HTR-8/SVneo (cell line): ENCODE results near the gene ADRA2B.
"Not testable (repeated sequence)": the region's sequence is repeated elsewhere in the genome, so short reads cannot be mapped to it uniquely, and the experiment has no call there.

Experiments
- DNase-seq: peaks from one replicate; pipeline ENCODE4 v3.0.0; 2011; ENCODE audit warnings: low spot score, mixed read lengths; ENCODE audit not compliant: insufficient read length
- FAIRE-seq: peaks from 2 replicates; lab custom pipeline; 2011; peaks lifted over from hg19 to GRCh38; lab: Jason Lieb, UNC

Gene ADRA2B

GRCh38 chr2:96116424-96116878 lies at the start of gene ADRA2B:
TSS of gene ADRA2B (minus strand) at chr2:96116571. CDS start at chr2:96116149, 422 bp downstream.
- DNase-seq (no peak), FAIRE-seq (peak; percentile 60)

GRCh38 chr2:96164459-96165184 lies 48.3 kb upstream of the ADRA2B start:
- FAIRE-seq = no peak
- no peak for DNase-seq

DNA sequence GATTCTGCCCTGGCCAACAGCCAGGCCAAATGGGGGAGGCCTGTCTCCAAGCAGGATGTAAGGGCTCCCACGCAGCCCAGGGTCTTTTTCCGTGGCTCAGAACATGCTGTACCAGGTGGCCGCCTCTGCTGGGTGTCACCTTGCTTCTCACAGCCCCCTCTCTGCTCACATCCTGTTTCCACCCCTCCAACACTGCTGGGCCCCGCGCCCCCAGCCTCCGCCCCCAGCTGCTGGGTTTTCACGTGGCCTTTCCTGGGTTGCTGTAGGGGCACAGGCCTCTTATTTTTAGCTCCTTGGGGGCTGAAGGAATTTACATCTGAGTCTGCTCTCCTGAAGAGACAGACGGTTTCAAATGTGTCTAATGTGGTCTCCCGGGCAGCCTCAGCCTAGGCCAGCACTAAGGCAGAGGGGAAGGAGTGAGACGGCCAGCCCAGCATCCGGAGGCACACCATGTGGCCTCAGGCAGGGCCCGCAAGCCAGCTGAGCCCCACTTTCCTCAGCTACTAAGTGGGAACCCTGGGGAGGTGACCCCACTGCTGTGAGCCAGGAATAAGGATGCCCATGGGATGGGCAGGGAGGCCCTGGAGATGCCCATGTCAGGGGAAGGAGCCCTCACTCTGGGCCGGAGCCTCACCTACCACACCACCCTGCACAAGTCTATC lies 47.5 kb upstream of the ADRA2B start:
- FAIRE-seq (no peak), DNase-seq (no peak)

GRCh38 chr2:96163415-96163767 lies 47.0 kb upstream of the ADRA2B start:
- FAIRE-seq = peak; percentile 46
- no peak for DNase-seq

GRCh38 chr2:96161898-96162297 lies 45.5 kb upstream of the ADRA2B start:
- FAIRE-seq = no peak
- DNase-seq = no peak

- FAIRE-seq, DNase-seq: not testable (repeated sequence)
These were observed 44.0 kb upstream of the ADRA2B start for GRCh38 chr2:96160366-96160765.

DNA sequence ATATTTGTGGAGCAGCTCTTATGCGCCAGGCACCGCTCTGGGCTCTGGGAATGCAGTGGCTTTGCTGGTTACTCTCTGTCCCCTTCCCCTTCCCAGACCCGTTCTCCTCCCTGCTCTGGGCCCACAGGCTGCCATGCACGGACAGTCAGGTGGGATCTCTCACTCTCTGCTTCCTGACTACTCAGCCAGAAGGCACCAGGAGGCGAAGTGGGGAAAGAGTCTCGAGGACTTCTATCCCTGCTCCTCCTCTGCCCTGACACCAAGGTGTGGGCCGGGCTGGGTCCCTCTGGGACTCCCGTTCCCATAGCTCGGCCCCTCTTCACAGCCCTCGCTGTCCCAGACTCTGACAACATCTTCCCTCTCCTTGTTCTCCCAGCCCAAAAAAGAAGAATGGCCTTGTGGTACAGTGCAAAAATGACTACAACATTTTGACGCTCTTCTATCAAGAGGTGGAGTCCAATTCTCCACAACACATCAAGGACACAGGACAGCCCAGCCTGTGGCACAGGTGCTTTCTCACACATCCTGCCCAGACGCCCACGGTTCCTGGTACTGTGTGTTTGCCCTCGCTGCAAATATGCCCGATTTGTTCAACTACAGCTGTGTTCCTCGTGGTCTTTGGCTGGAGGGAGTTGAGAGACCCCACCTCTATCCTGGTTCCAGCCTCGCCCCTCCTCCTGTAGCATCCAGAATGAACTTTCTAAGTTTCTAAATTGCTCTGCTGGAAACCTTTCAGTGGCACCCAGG lies 42.9 kb upstream of the ADRA2B start:
- FAIRE-seq = no peak
- DNase-seq = no peak

DNA sequence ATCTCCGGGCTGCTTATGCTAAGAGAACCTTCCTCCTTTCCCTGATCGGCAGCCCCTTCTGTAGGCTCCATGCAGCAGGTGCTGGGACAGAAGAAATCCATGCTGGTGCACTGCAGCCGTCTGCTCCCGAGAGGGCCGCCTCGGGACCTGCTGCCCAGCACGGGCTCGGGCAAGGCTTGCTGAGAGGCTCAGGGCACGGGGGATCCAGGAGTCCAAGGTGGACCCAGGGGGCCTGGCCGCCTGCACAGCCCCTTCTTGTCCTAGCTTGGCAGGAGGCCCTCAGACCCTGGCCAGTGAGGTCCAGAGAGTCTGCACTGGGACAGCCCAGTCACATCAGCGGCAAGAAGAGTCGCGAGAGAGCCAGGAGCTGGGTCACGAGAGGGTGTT lies 42.2 kb upstream of the ADRA2B start:
- DNase-seq = no peak
- no peak for FAIRE-seq

GRCh38 chr2:96157649-96158553 lies 41.5 kb upstream of the ADRA2B start:
- DNase-seq (no peak), FAIRE-seq (no peak)

DNA sequence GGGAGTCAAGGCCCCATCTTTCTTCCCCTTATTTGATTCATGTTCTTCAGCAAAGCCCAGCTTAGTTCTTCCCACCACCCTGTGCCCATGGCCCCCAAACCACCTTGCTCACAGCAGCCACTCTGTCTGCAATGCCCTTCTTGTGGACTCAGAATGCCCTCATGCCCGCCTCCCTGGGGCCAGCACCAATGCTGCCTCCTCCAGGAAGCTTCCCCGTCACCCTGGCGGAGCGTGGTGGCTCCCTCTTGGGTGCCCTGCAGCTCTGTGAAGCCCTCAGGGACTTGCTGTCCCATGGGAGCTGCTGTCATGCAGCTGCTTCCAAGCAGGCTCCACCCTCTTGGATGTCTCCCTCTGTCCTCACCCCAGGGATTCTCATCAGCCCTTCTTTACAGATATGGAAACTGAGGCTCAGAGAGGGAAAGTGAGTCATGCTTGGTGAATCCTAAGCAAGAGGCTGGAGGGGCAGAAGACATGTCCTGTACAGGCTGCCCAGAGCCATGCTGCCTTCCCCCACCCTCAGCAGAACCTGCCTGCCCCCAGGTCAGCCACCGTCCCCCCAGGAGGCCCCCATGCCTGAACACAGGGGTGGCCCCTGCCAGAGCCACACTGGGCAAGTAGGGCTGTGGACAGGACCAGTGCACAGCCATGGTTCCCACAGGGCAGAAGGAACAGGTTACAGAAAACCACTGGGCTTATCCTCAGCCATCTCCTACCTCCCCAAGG lies 40.7 kb upstream of the ADRA2B start:
- FAIRE-seq = no peak
- DNase-seq = no peak

- DNase-seq (no peak), FAIRE-seq (no peak)
These were observed 39.8 kb upstream of the ADRA2B start for GRCh38 chr2:96156011-96156820.

DNA sequence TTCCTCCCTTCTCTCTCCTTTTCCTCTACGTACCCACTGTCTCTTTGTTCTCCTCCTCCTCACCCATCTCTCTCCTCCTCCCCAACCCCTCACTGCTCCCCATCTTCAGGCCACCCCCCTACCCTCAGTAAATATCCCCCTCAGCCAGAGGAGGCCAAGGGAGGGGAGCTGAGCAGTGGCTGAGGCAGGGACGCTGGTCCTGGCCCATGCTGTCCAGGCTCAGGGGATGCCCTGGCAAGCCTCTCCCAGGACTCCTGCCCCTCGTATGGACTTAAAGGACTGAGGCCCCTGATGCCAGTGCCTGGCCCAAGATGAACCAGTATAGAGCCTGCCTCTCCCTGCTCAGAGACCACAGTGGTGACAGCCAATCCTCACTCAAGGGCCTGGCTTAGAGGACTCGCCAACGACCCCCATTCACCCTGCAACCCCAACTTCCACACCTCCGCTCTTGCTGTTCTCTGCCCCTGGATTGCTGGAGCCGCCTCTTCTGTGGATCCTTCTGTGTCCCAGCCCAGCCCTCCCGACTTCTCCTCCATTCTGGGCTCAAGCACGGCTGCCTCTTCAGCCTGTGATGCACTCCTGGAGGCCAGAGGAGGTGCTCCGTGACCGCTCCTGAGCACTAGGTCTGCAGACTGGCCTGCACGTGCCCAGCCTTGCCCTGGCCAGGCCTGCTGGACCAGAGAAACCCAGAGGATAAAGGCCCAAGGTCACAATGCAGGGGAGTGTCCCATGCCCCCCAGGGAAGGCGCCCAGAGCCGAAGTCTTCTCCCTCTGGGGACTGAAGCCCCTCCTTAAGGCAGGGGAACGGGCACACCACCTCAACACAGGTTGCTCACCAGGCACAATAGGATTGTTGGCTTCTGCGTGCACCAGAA lies 38.4 kb upstream of the ADRA2B start:
- no peak for DNase-seq
- FAIRE-seq = no peak

DNA sequence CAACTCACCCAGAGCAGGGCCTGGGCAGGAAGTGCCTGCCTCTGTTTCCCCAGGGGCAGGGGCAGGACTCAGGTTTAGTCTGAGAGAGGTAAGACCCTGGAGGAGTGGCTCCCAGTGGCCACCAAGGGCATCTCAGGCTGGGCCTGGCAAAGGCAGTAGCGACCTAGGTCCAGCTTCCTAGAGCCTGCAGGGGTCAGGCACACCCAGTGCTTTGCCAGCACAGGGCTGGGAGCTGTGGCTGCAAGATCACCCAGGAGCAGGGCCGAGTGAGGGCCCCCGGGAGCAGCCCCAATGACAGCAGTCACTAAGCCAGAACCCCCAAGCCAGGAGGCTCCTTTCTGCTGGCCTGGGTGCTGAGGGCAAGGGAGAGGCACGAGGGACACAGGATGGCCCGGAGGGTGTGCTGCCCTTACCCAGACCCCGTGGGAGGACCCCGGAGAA lies 37.6 kb upstream of the ADRA2B start:
- DNase-seq (no peak), FAIRE-seq (peak; percentile 13)

GRCh38 chr2:96153291-96153713 lies 36.9 kb upstream of the ADRA2B start:
- DNase-seq (no peak), FAIRE-seq (no peak)

GRCh38 chr2:96152304-96153161 lies 36.2 kb upstream of the ADRA2B start:
- DNase-seq (no peak), FAIRE-seq (peak; percentile 59)

DNA sequence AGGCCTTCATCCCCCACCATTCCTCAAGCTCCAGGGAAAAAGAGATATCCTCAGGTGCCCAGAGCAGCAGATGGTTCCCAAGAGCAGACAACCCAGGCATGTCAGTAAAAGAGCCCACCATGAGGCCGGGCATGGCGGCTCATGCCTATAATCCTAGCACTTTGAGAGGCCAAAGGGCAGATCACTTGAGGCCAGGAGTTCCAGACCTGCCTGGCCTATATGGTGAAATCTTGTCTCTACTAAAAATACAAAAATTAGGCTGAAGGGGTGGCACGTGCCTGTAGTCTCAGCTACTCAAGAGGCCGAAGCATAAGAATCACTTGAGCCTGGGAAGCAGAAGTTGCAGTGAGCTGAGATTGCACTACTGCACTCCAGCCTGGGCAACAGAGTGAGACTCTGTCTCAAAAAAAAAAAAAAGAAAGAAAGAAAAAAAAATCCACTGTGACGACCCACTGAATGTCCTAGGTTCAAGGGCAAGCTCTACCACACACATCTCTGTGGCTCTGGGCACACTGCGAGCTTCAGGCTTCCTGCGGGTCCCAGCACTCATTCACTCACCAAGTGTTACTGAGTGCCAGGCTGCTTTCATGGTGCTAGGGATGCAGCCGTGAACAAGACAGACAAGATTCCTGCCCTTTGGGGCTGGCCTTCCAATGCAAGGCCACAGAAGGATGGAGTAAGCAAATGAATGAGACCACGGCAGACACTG lies 35.4 kb upstream of the ADRA2B start:
- no peak for FAIRE-seq
- no peak for DNase-seq
